ACC112 (cell line): ENCODE measurements around the gene SLC8A2.
A peak's percentile ranks its signal among the peaks of the same experiment; 100 is the strongest.
"Not testable (repeated sequence)": the region's sequence is repeated elsewhere in the genome, so short reads cannot be mapped to it uniquely, and the experiment has no call there.

ENCODE experiments used
- H2AFZ ChIP-seq: fragments of 200-600 bp; sonication (generic); one replicate; pipeline ENCODE4 v1.6.0; 2017; ENCODE audit warnings: antibody characterized with exemption, low read length; ENCODE audit not compliant: unreplicated experiment
- H3K27ac ChIP-seq: fragments of 200-600 bp; sonication (generic); 2 replicates; pipeline ENCODE4 v1.5.1; 2014; ENCODE audit warnings: low read depth, mild to moderate bottlenecking, antibody characterized with exemption, low read length, moderate library complexity
- H3K27me3 ChIP-seq: fragments of 200-600 bp; sonication (generic); 2 replicates; pipeline ENCODE4 v1.6.1; 2014; ENCODE audit warnings: mild to moderate bottlenecking, antibody characterized with exemption, low read length, moderate library complexity, mixed read lengths; ENCODE audit not compliant: insufficient read depth
- H3K36me3 ChIP-seq: fragments of 200-600 bp; sonication (generic); 2 replicates; pipeline ENCODE4 v1.6.1; 2016; ENCODE audit warnings: mild to moderate bottlenecking, antibody characterized with exemption, low read length, moderate library complexity, mixed read lengths; ENCODE audit not compliant: insufficient read depth
- H3K4me1 ChIP-seq: fragments of 200-600 bp; sonication (generic); one replicate; pipeline ENCODE4 v1.6.1; 2016; ENCODE audit warnings: low read length, mixed read lengths; ENCODE audit not compliant: insufficient read depth, unreplicated experiment, control insufficient read depth
- H3K4me3 ChIP-seq: fragments of 200-600 bp; sonication (generic); 2 replicates; pipeline ENCODE4 v1.5.1; 2014; ENCODE audit warnings: mild to moderate bottlenecking, low read depth, low read length
- H3K79me2 ChIP-seq: fragments of 200-600 bp; sonication (generic); one replicate; pipeline ENCODE4 v1.6.0; 2016; ENCODE audit warnings: low read length; ENCODE audit not compliant: control insufficient read depth, unreplicated experiment, insufficient read depth

Gene SLC8A2

DNA sequence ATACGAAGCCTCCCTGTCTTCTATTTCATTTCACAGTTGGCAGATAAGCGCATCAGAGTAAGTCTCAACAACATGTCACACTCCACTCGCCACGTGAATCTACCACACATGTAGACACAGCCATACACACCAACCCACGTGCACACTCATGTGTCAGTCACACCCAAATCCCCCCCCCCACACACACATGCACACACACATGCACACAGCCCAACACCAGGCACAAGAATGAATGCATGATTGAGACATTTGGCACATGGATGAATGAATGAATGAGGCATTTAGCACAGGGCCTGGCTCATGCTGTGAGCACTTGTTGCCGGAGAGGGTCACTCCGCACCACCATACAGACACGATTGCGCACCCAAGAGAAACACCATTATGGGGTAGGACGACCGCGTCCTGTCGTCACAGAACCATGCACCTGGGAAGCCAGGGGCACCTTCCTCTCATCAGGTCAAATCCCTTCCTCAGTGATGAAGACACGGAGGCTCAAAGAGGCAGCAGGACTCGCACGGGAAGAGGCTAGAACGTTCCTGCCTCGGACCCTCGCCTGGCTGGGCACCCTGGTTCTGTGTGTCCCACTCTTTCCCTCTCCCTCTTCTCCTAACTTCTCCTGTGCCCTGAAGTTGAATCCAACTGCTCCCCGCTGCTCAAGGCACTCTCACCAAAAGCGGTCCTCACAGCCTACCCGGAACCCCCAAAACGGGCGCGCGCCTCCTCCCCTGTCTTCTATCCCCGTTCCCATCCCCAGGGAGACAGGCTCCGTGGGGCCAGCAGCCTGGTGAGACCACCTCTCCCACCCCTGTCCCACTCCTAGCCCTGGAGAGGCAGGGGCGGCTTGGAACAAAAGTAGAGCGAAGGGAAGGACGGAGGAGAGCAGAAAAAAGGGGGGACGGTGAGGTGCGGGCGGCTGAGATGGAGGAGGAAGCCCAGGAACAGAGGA, 53.7 kb downstream of the SLC8A2 start:
- Histone ChIP-seq H3K27me3 (peaks cover 30% of the 10 kb centered on the region), H3K36me3 (no peaks in the 10 kb centered on the region), H3K4me1 (no peaks in the 10 kb centered on the region), H3K27ac (no peak overlapping the region), H3K4me3 (peak overlapping the region; percentile 78), H3K79me2 (peaks cover 3% of the 10 kb centered on the region), H2AFZ (no peak overlapping the region)

GRCh38 chr19:47417107-47417745, 54.5 kb downstream of the SLC8A2 start:
- Histone ChIP-seq H3K4me3 (peak overlapping the region; percentile 78), H3K79me2 (peaks cover 3% of the 10 kb centered on the region), H3K4me1 (no peaks in the 10 kb centered on the region), H3K36me3 (no peaks in the 10 kb centered on the region), H3K27me3 (peaks cover 22% of the 10 kb centered on the region), H2AFZ (no peak overlapping the region), H3K27ac (no peak overlapping the region)

GRCh38 chr19:47416643-47416985, 55.1 kb downstream of the SLC8A2 start:
- Histone ChIP-seq H3K79me2 (peaks cover 3% of the 10 kb centered on the region), H3K4me1 (no peaks in the 10 kb centered on the region), H3K36me3 (no peaks in the 10 kb centered on the region), H3K4me3 (no peak overlapping the region), H3K27ac (no peak overlapping the region), H2AFZ (no peak overlapping the region), H3K27me3 (peaks cover 19% of the 10 kb centered on the region)

DNA sequence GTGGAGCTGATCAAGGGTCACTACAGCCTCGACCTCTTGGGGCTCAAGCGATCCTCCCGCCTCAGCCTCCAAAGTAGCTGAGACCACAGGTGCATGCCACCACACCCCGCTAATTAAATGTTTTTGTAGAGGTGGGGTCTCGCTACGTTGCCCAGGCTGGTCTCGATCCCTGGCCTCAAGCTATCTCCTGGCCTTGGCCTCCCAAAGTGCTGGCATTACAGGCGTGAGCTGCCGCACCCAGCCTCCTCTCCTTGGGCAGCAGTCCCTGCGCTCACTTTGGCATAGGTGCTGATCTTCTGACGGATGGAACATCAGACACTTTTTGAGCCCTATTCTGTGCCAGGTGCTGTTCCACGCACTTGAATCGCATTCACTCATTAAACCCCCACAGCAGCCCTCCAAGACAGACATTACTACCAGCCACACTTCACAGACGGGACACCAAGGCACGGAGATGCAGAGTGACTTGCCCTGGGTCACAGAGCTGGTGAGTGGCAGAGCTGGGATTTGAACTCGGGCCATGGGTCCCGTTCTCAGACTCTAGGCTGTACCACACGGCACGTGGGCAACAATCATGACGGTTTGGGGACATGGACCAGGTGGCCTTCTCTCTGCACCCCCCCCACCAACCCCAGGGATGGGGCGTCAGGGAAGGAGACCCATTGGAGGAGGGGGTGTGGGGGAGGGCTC, 55.6 kb downstream of the SLC8A2 start:
- no peak overlapping the region for H3K4me3 ChIP-seq
- H3K4me1 ChIP-seq: no peaks in the 10 kb centered on the region
- no peaks in the 10 kb centered on the region for H3K36me3 ChIP-seq
- no peak overlapping the region for H2AFZ ChIP-seq
- H3K27ac ChIP-seq: no peak overlapping the region
- peaks cover 14% of the 10 kb centered on the region for H3K27me3 ChIP-seq
- peaks cover 3% of the 10 kb centered on the region for H3K79me2 ChIP-seq

DNA sequence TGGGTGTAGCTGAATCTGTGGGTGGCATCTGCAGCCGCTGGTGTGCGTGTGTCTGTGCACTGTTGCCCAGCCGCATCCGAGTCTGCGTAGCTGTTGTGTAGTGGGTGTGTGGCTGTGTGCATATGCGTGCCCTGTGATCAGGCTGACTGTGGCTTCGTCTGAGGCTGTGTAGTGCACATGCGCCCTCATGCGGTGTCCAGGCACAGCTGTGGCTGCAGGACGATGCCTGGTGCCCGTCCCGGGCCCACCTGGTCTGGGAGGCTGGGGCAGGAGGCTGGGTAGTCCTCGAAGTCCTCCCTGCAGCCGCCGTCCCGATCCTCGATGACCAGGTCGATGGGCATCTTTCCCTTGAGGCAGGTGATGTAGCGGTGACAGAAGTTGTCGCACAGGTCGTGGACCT, 57.2 kb downstream of the SLC8A2 start:
- peaks cover under 1% of the 10 kb centered on the region for H3K27me3 ChIP-seq
- no peak overlapping the region for H2AFZ ChIP-seq
- H3K79me2 ChIP-seq: peaks cover 3% of the 10 kb centered on the region
- no peak overlapping the region for H3K27ac ChIP-seq
- no peaks in the 10 kb centered on the region for H3K4me1 ChIP-seq
- H3K4me3 ChIP-seq: no peak overlapping the region
- no peaks in the 10 kb centered on the region for H3K36me3 ChIP-seq

GRCh38 chr19:47413941-47414340, 57.8 kb downstream of the SLC8A2 start:
- no peaks in the 10 kb centered on the region for H3K27me3 ChIP-seq
- peaks cover 3% of the 10 kb centered on the region for H3K79me2 ChIP-seq

GRCh38 chr19:47411696-47412095, 60.0 kb downstream of the SLC8A2 start:
- H3K27me3 ChIP-seq: not testable (repeated sequence)

More at GRCh38 chr19:47413941-47414340, 57.8 kb downstream of the SLC8A2 start:
- Histone ChIP-seq H3K4me3 (no peak overlapping the region), H3K36me3 (no peaks in the 10 kb centered on the region), H2AFZ (no peak overlapping the region), H3K27ac (no peak overlapping the region), H3K4me1 (no peaks in the 10 kb centered on the region)

GRCh38 chr19:47411101-47411500, 60.6 kb downstream of the SLC8A2 start:
- H3K27me3 ChIP-seq: no peaks in the 10 kb centered on the region

More at GRCh38 chr19:47411696-47412095, 60.0 kb downstream of the SLC8A2 start:
- H3K27ac ChIP-seq, H3K79me2 ChIP-seq, H3K4me1 ChIP-seq, H3K4me3 ChIP-seq, H3K36me3 ChIP-seq, H2AFZ ChIP-seq: not testable (repeated sequence)

GRCh38 chr19:47408156-47408938, 63.3 kb downstream of the SLC8A2 start:
- no peaks in the 10 kb centered on the region for H3K27me3 ChIP-seq
- no peak overlapping the region for H3K4me3 ChIP-seq
- H2AFZ ChIP-seq: no peak overlapping the region
- no peak overlapping the region for H3K27ac ChIP-seq
- H3K36me3 ChIP-seq: no peaks in the 10 kb centered on the region
- H3K79me2 ChIP-seq: no peaks in the 10 kb centered on the region
- no peaks in the 10 kb centered on the region for H3K4me1 ChIP-seq

More at GRCh38 chr19:47411101-47411500, 60.6 kb downstream of the SLC8A2 start:
- no peaks in the 10 kb centered on the region for H3K4me1 ChIP-seq
- no peaks in the 10 kb centered on the region for H3K36me3 ChIP-seq
- H3K27ac ChIP-seq: no peak overlapping the region
- H2AFZ ChIP-seq: no peak overlapping the region
- H3K4me3 ChIP-seq: no peak overlapping the region
- H3K79me2 ChIP-seq: no peaks in the 10 kb centered on the region

GRCh38 chr19:47407417-47407774, 64.3 kb downstream of the SLC8A2 start:
- H3K79me2 ChIP-seq: no peaks in the 10 kb centered on the region
- H2AFZ ChIP-seq: no peak overlapping the region
- H3K27ac ChIP-seq: no peak overlapping the region
- no peak overlapping the region for H3K4me3 ChIP-seq
- H3K4me1 ChIP-seq: no peaks in the 10 kb centered on the region
- H3K36me3 ChIP-seq: no peaks in the 10 kb centered on the region
- no peaks in the 10 kb centered on the region for H3K27me3 ChIP-seq
